ENCODE results near the gene CLC. TPM values are rescaled to one million over a fixed set of nuclear protein-coding genes. Genes with fewer than 3 reads are reported as not detected.

CLC gene
- total RNA-seq, 4 donors from 2014 or later = not detected

- DNase-seq = no peak
- Histone ChIP-seq H3K4me1 (peaks cover 0 to 7% (median 0%) of the 10 kb centered on the region in 4 donors), H3K36me3 (no peaks in the 10 kb centered on the region), H3K4me3 (no peak overlapping the region), H3K27ac (no peak overlapping the region), H3K9me3 (no peaks in the 10 kb centered on the region), H3K27me3 (no peaks in the 10 kb centered on the region)
- in situ Hi-C loops (cut with MboI; ENCODE audit: low pct_ligation_motif_present in 1 of 4, low pct_unique_long_range_greater_than_20kb in 1 of 4, low sequenced_read_pairs in 3 of 4) (no loop called here), intact Hi-C loops (cut with DNase I; ENCODE audit: low total_unique reads) (no loop called here)
- no peak for TF ChIP-seq CTCF (IDR thresholded peaks at IDR 0.05)
- TF ChIP-seq EP300 (IDR thresholded peaks at IDR 0.05; ENCODE audit: low read depth) = no peak
- no peak for TF ChIP-seq POLR2AphosphoS5 (IDR thresholded peaks at IDR 0.05)
- TF ChIP-seq POLR2A (IDR thresholded peaks at IDR 0.05) = no peak
- 94% methylated on average over 5 of the region's 5 CpGs; no CpG with 5 or more reads in 1 of the 2 donors for WGBS, 2 donors (ENCODE audit: low coverage in 1 of 2)
Measured at GRCh38 chr19:39681416-39681815, 56.4 kb downstream of the CLC start.

Small RNAs within 50 kb of the gene (small RNA-seq; reads per million reads assigned to genes)
- 0 reads per million in 4 donors for gene RPS29P27

Other genes with a start within 250 kb of the CLC start
- not detected for gene DLL3, start 239.1 kb downstream of the CLC start, total RNA-seq
- not detected for gene SELENOV, start 222.9 kb downstream of the CLC start, total RNA-seq
- gene EID2B, start 205.2 kb downstream of the CLC start, total RNA-seq = 1 to 10 TPM in 3 of 4 donors, under 1 TPM in 1; 1.00 to 1.5 (median 1.3) TPM
- gene EID2, start 197.9 kb downstream of the CLC start, total RNA-seq = 1 to 10 TPM; 7.5 to 10.0 (median 8.1) TPM
- gene LGALS13, start 135.5 kb downstream of the CLC start, total RNA-seq = not detected
- not detected for gene LGALS16, start 82.1 kb downstream of the CLC start, total RNA-seq
- not detected for gene LGALS14, start 33.5 kb downstream of the CLC start, total RNA-seq
- gene LEUTX, start 40.8 kb upstream of the CLC start, total RNA-seq = not detected
- gene DYRK1B, start 96.1 kb upstream of the CLC start, total RNA-seq = 10 to 100 TPM; 13.3 to 16.1 (median 15.1) TPM
- gene FBL, start 108.3 kb upstream of the CLC start, total RNA-seq = 100 to 1,000 TPM in 1 of 4 donors, 10 to 100 TPM in 3; 20.6 to 107 (median 62.6) TPM
- gene FCGBP, start 196.6 kb upstream of the CLC start, total RNA-seq = 1,000 to 10,000 TPM; 1,603 to 6,178 (median 2,329) TPM
- gene PSMC4, start 233.1 kb upstream of the CLC start, total RNA-seq = 10 to 100 TPM; 46.4 to 83.4 (median 77.5) TPM

Measured in transverse colon (tissue), 4 donors.